Measurements from ENCODE around the gene NKD2. TPM values are rescaled to one million over a fixed set of nuclear protein-coding genes. Genes with fewer than 3 reads are reported as not detected.

The NKD2 gene
- polyA plus RNA-seq, 1 of the 3 experiments (the other 2 are of a cell fraction): not detected

DNA sequence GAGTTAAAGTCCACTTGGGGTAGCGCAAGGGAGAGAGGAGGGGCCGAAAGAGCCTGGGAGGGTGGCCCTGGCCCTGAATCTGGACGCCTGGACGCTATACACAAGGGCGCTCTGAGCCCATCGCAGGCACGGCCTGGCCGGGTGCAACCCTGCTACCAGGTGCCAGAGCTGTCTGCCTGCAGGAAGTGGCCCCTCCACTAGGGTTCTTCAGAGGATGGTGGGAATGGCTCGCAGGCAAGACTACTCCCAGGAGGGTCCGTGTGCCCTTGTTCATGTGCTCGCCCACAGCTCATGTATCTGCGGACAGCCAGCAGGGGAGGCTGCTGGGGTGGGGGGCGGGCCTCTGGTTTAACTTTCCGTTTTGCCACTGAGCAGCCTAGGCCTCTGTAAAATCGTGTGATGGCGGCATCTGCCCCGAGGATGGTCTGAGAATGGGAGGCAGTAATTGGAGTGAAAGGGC lies 1.4 kb upstream of the NKD2 start:
- H3K36me3 ChIP-seq (replicated peaks in 1 of 2; ENCODE audit: control insufficient read depth in 1 of 2, insufficient read depth in 2 of 2, low read length in 1 of 2): no peaks in the 10 kb centered on the region
- no peaks in the 10 kb centered on the region for H3K79me2 ChIP-seq (ENCODE audit: insufficient read depth)
- no peaks in the 10 kb centered on the region for H3F3A ChIP-seq (replicated peaks; ENCODE audit: insufficient read depth)
- H3K9ac ChIP-seq: no peak overlapping the region
- no peaks in the 10 kb centered on the region for H3K9me3 ChIP-seq
- 20% methylated on average over 2 of the region's 17 CpGs for WGBS (ENCODE audit: low lambda C conversion rate)
- no peak overlapping the region for H3K4me3 ChIP-seq (ENCODE audit: low read depth in 2 of 2, low read length in 1 of 2)
- no peak for DNase-seq
- H3K9me2 ChIP-seq: no peaks in the 10 kb centered on the region
- TF ChIP-seq SIN3A (IDR thresholded peaks at IDR 0.05; ENCODE audit: borderline replicate concordance, low read depth, low read length): no peak
- TF ChIP-seq, protein P1, sequence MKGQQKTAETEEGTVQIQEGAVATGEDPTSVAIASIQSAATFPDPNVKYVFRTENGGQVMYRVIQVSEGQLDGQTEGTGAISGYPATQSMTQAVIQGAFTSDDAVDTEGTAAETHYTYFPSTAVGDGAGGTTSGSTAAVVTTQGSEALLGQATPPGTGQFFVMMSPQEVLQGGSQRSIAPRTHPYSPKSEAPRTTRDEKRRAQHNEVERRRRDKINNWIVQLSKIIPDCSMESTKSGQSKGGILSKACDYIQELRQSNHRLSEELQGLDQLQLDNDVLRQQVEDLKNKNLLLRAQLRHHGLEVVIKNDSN (IDR thresholded peaks at IDR 0.05; ENCODE audit: borderline replicate concordance, low read depth): no peak
- TF ChIP-seq TAF1 (IDR thresholded peaks at IDR 0.05; ENCODE audit: borderline replicate concordance, low read depth, low read length): no peak
- no peak for TF ChIP-seq POLR2AphosphoS5 (IDR thresholded peaks at IDR 0.05; ENCODE audit: low read depth, low read length)
- no peak for TF ChIP-seq GABPA (IDR thresholded peaks at IDR 0.05; ENCODE audit: low read depth)
- TF ChIP-seq RFX5 (IDR thresholded peaks at IDR 0.05; ENCODE audit: low read length): no peak
- H3K27ac ChIP-seq (ENCODE audit: low read depth in 2 of 2, low read length in 1 of 2): no peak overlapping the region
- no peak overlapping the region for H2AFZ ChIP-seq (ENCODE audit: low read depth)
- H4K20me1 ChIP-seq (ENCODE audit: insufficient read depth): no peaks in the 10 kb centered on the region
- ChIA-PET CTCF (interaction anchor here (0.8 to 6.5 kb wide), 16 partner anchors 11 to 161 kb away, joined by 3 to 44 read pairs (median 6); no protein-coding TSS in a partner anchor), POLR2A (interaction anchor here (0.6 kb wide), 1 partner anchor 882 kb away, joined by 3 read pairs; no protein-coding TSS in a partner anchor)
- H3K4me1 ChIP-seq (ENCODE audit: control insufficient read depth in 1 of 2, insufficient read depth in 2 of 2, low read depth in 1 of 2, low read length in 1 of 2): peaks cover 0 to 2% of the 10 kb centered on the region in 2 experiments; a peak in 1 of 4 replicates
- peaks cover 70% of the 10 kb centered on the region for H3K27me3 ChIP-seq (ENCODE audit: insufficient read depth)
- no peak overlapping the region for H3K4me2 ChIP-seq

DNA sequence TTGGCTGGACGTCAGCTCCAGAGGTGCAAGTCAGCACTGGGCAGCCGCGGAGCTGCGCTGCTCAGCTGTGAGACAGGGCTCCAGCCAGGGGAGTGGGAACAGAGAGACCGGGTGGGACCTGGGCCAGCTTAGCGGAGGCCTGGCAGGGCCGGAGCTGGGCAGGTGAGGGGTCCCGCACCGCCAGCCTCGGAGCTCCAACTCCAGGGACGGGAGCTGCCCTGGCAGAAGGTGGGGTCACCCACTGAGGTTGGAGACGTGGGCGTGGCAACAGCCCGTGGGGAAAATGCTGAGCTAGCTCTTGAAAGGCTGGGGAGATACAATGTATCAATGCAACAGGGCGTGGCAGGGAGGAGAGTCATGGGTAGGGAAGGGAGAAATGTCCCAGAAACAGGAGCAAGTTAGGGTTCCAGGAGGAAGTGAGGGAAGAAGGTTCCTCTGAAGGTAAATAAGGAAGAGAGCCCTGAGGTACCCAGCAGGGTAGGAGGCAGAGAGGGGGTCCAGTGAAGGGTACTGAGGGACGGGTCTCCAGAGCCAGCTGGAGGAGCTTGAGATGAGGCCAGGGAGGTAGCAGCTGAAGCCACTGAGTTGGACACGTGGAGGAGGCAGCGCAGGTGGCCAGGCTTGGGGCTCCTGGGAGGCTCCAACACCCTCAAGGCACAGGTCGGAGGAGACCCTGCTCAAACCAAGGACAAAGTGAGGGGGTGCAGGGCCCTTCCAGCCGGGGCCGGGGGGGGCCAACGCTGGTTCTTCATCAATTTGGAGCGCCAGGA lies 736 bp upstream of the NKD2 start:
- POLR2A ChIA-PET: interaction anchor here (0.6 kb wide), 1 partner anchor 881 kb away, joined by 3 read pairs; no protein-coding TSS in a partner anchor
- WGBS (ENCODE audit: low lambda C conversion rate): 41% methylated on average over 17 of the region's 23 CpGs

More for the DNA sequence above, 736 bp upstream of the NKD2 start:
- no peaks in the 10 kb centered on the region for H4K20me1 ChIP-seq (ENCODE audit: insufficient read depth)
- no peaks in the 10 kb centered on the region for H3K9me3 ChIP-seq
- H3K4me1 ChIP-seq (ENCODE audit: control insufficient read depth in 1 of 2, insufficient read depth in 2 of 2, low read depth in 1 of 2, low read length in 1 of 2): peaks cover 0 to 2% of the 10 kb centered on the region in 2 experiments; a peak in 1 of 4 replicates
- no peak for DNase-seq
- no peaks in the 10 kb centered on the region for H3K9me2 ChIP-seq
- H3K4me3 ChIP-seq (ENCODE audit: low read depth in 2 of 2, low read length in 1 of 2): no peak overlapping the region
- no peak overlapping the region for H3K9ac ChIP-seq
- no peak overlapping the region for H2AFZ ChIP-seq (ENCODE audit: low read depth)
- no peaks in the 10 kb centered on the region for H3K79me2 ChIP-seq (ENCODE audit: insufficient read depth)
- no peaks in the 10 kb centered on the region for H3K36me3 ChIP-seq (replicated peaks in 1 of 2; ENCODE audit: control insufficient read depth in 1 of 2, insufficient read depth in 2 of 2, low read length in 1 of 2)
- H3K4me2 ChIP-seq: no peak overlapping the region
- CTCF ChIA-PET: interaction anchor here (0.7 to 6.5 kb wide), 24 partner anchors 11 to 336 kb away, joined by 3 to 44 read pairs (median 4); no protein-coding TSS in a partner anchor
- H3F3A ChIP-seq (replicated peaks; ENCODE audit: insufficient read depth): no peaks in the 10 kb centered on the region
- H3K27ac ChIP-seq (ENCODE audit: low read depth in 2 of 2, low read length in 1 of 2): no peak overlapping the region
- H3K27me3 ChIP-seq (ENCODE audit: insufficient read depth): peaks cover 70% of the 10 kb centered on the region
- TF ChIP-seq EZH2phosphoT487 (IDR thresholded peaks at IDR 0.05; ENCODE audit: borderline replicate concordance, low read depth) (no peak), RCOR1 (IDR thresholded peaks at IDR 0.05; ENCODE audit: low read length) (no peak), TEAD4 (IDR thresholded peaks at IDR 0.05; ENCODE audit: borderline replicate concordance, insufficient read depth) (no peak), TAF1 (IDR thresholded peaks at IDR 0.05; ENCODE audit: borderline replicate concordance, low read depth, low read length) (no peak), SIN3A (IDR thresholded peaks at IDR 0.05; ENCODE audit: borderline replicate concordance, low read depth, low read length) (no peak), POLR2AphosphoS5 (IDR thresholded peaks at IDR 0.05; ENCODE audit: low read depth, low read length) (no peak), MEF2A (IDR thresholded peaks at IDR 0.05; ENCODE audit: borderline replicate concordance, low read depth) (no peak), MXI1 (IDR thresholded peaks at IDR 0.05; ENCODE audit: low read depth, low read length) (no peak), SMC3 (IDR thresholded peaks at IDR 0.05; ENCODE audit: low read depth, low read length) (no peak), EP300 (IDR thresholded peaks at IDR 0.05; ENCODE audit: borderline replicate concordance in 1 of 2, low read depth in 1 of 2, low read length in 1 of 2) (no peak), NRF1 (IDR thresholded peaks at IDR 0.05; ENCODE audit: low read depth, low read length) (no peak), CHD2 (IDR thresholded peaks at IDR 0.05; ENCODE audit: low read length, partially characterized antibody) (no peak)
- TF ChIP-seq, protein P1 (IDR thresholded peaks at IDR 0.05; ENCODE audit: borderline replicate concordance, low read depth): no peak
- TF ChIP-seq, protein P2, sequence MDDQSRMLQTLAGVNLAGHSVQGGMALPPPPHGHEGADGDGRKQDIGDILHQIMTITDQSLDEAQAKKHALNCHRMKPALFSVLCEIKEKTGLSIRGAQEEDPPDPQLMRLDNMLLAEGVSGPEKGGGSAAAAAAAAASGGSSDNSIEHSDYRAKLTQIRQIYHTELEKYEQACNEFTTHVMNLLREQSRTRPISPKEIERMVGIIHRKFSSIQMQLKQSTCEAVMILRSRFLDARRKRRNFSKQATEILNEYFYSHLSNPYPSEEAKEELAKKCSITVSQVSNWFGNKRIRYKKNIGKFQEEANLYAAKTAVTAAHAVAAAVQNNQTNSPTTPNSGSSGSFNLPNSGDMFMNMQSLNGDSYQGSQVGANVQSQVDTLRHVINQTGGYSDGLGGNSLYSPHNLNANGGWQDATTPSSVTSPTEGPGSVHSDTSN (IDR thresholded peaks at IDR 0.05): no peak
- TF ChIP-seq, protein P3, sequence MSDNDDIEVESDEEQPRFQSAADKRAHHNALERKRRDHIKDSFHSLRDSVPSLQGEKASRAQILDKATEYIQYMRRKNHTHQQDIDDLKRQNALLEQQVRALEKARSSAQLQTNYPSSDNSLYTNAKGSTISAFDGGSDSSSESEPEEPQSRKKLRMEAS (IDR thresholded peaks at IDR 0.05; ENCODE audit: low read depth): no peak
- TF ChIP-seq, protein P4, sequence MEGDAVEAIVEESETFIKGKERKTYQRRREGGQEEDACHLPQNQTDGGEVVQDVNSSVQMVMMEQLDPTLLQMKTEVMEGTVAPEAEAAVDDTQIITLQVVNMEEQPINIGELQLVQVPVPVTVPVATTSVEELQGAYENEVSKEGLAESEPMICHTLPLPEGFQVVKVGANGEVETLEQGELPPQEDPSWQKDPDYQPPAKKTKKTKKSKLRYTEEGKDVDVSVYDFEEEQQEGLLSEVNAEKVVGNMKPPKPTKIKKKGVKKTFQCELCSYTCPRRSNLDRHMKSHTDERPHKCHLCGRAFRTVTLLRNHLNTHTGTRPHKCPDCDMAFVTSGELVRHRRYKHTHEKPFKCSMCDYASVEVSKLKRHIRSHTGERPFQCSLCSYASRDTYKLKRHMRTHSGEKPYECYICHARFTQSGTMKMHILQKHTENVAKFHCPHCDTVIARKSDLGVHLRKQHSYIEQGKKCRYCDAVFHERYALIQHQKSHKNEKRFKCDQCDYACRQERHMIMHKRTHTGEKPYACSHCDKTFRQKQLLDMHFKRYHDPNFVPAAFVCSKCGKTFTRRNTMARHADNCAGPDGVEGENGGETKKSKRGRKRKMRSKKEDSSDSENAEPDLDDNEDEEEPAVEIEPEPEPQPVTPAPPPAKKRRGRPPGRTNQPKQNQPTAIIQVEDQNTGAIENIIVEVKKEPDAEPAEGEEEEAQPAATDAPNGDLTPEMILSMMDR (IDR thresholded peaks at IDR 0.05): no peak
